ENCODE measurements around the gene SFMBT1. TPM values are rescaled to one million over a fixed set of nuclear protein-coding genes. Genes with fewer than 3 reads are reported as not detected.

Gene SFMBT1
- total and polyA plus RNA-seq, 2 of the 8 experiments (the other 6 are each of a cell fraction or from before 2014, with no cell fraction given), result 8.1 to 16.8 TPM

DNA sequence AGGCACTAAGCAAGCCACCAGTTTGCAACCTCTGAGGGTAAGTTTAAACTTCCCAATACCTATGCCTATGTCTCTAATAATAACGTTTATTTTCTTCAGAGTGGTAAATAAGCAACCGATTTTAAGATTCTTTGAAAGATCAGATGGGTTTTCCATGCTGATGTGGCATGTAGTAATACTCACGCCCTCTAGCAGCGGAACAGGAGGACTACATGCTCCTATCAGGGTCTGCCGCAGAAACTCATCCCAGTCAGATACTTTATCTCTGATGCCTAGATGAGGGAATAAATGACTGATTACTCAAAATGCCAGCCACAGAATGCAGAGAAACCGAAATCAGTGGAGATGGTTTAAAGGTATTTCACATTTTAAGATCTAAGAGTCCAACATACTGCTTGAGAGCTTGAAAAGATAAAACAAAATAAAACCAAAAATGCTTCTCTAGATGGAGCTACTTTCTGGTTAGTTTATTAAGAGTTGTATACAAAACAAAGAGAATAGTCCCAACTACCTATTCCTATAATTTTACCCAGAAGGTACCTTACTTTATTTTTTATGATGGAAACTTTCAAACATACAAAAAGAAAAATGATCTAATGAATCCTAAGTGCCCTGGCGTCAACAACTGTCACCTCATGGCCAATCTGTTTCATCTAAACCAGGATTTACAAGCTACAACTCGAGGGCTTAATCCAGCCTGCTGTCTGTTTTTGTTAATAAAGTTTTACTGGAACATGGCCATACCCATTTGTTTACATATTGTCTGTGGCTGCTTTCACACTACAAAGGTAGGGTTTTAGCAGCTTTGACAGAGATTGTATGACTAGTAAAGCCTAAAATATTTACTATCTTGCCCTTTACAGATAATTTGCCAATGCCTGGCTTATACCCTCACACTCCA is 111.0 kb downstream of the SFMBT1 start:
- H4K8ac ChIP-seq (ENCODE audit: extremely low read depth, insufficient read depth, low read length), result no peak overlapping the region
- no peak overlapping the region for H2AK5ac ChIP-seq (ENCODE audit: low read depth, low read length)
- ChIA-PET POLR2A (ENCODE audit: partially characterized antibody) (no interaction called here), CTCF (ENCODE audit: partially characterized antibody) (interaction anchor here (0.6 to 2.8 kb wide), 38 partner anchors 8 to 142 kb away, joined by 3 to 27 read pairs (median 3); no protein-coding TSS in a partner anchor)
- no peak overlapping the region for H3K56ac ChIP-seq (replicated peaks; ENCODE audit: insufficient read length, low read depth, low read length)
- no peaks in the 10 kb centered on the region for H3K79me1 ChIP-seq (ENCODE audit: low read depth, low read length)
- no peak overlapping the region for H2BK15ac ChIP-seq (ENCODE audit: low read length)
- no peaks in the 10 kb centered on the region for H3K4me1 ChIP-seq (replicated peaks in 1 of 4; ENCODE audit: control insufficient read depth in 3 of 4, insufficient read depth in 4 of 4, low read length in 3 of 4)
- TF ChIP-seq POLR2AphosphoS5 (IDR thresholded peaks at IDR 0.05; ENCODE audit: low read depth, low read length) (no peak), RAD21 (IDR thresholded peaks at IDR 0.05 in 1 of 2, conservative IDR thresholded peaks at IDR 0.05 in 1 of 2; ENCODE audit: low read depth in 2 of 2, low read length in 2 of 2) (peak; percentile 51 to 59)
- TF ChIP-seq, protein P1, sequence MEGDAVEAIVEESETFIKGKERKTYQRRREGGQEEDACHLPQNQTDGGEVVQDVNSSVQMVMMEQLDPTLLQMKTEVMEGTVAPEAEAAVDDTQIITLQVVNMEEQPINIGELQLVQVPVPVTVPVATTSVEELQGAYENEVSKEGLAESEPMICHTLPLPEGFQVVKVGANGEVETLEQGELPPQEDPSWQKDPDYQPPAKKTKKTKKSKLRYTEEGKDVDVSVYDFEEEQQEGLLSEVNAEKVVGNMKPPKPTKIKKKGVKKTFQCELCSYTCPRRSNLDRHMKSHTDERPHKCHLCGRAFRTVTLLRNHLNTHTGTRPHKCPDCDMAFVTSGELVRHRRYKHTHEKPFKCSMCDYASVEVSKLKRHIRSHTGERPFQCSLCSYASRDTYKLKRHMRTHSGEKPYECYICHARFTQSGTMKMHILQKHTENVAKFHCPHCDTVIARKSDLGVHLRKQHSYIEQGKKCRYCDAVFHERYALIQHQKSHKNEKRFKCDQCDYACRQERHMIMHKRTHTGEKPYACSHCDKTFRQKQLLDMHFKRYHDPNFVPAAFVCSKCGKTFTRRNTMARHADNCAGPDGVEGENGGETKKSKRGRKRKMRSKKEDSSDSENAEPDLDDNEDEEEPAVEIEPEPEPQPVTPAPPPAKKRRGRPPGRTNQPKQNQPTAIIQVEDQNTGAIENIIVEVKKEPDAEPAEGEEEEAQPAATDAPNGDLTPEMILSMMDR (IDR thresholded peaks at IDR 0.05; ENCODE audit: control extremely low read depth in 1 of 3, insufficient read depth in 1 of 3, low read depth in 1 of 3, low read length in 3 of 3), result peak; percentile 55 to 84 (median 64)
- no peaks in the 10 kb centered on the region for H3K23me2 ChIP-seq (ENCODE audit: low read depth, low read length)
- H3K14ac ChIP-seq (ENCODE audit: insufficient read length), result no peak overlapping the region
- no peak overlapping the region for H2BK12ac ChIP-seq (ENCODE audit: low read depth, low read length)
- H3K36me3 ChIP-seq (ENCODE audit: control insufficient read depth in 2 of 4, insufficient read depth in 4 of 4, low read length in 3 of 4), result no peaks in the 10 kb centered on the region
- no peaks in the 10 kb centered on the region for H4K20me1 ChIP-seq (replicated peaks in 1 of 2; ENCODE audit: control insufficient read depth in 1 of 2, insufficient read depth in 2 of 2, low read length in 2 of 2)
- no peak overlapping the region for H2BK20ac ChIP-seq (ENCODE audit: low read length)
- no peak overlapping the region for H3K9ac ChIP-seq (replicated peaks in 1 of 4; ENCODE audit: extremely low read depth in 1 of 4, low read depth in 3 of 4, low read length in 3 of 4)
- no peaks in the 10 kb centered on the region for H3K27me3 ChIP-seq (replicated peaks in 1 of 4; ENCODE audit: control insufficient read depth in 3 of 4, extremely low read depth in 1 of 4, insufficient read depth in 3 of 4, low read length in 3 of 4)
- H2BK120ac ChIP-seq (replicated peaks; ENCODE audit: low read depth, low read length), result no peak overlapping the region
- 45% methylated on average over 8 of the region's 8 CpGs; no CpG with 5 or more reads in 1 of the 2 experiments for WGBS, 2 experiments (ENCODE audit: extremely low coverage in 1 of 2, insufficient coverage in 1 of 2, insufficient read length in 1 of 2, insufficient replicate concordance in 2 of 2, low coverage in 1 of 2, low lambda C conversion rate in 2 of 2, missing lambda C conversion rate in 1 of 2)
- H3K27ac ChIP-seq (ENCODE audit: low read depth, low read length), result no peak overlapping the region
- no peaks in the 10 kb centered on the region for H3K9me3 ChIP-seq (ENCODE audit: insufficient read depth in 2 of 2, low read depth in 1 of 2, low read length in 1 of 2)
- no peaks in the 10 kb centered on the region for H3K79me2 ChIP-seq (ENCODE audit: control insufficient read depth in 1 of 2, insufficient read depth in 2 of 2, low read length in 2 of 2)
- H3K4ac ChIP-seq (replicated peaks; ENCODE audit: insufficient read length, low read depth, low read length), result no peak overlapping the region
- H4K5ac ChIP-seq (ENCODE audit: insufficient read length, low read depth, low read length), result no peak overlapping the region
- H4K91ac ChIP-seq (replicated peaks; ENCODE audit: insufficient read length, low read length), result no peak overlapping the region
- no peak overlapping the region for H3K23ac ChIP-seq (ENCODE audit: insufficient read length)
- no peak overlapping the region for H2AFZ ChIP-seq (ENCODE audit: low read length)
- no peak overlapping the region for H3K4me2 ChIP-seq (ENCODE audit: insufficient read depth in 1 of 2, low read depth in 2 of 2, low read length in 2 of 2)
- peak; percentile 90 for FAIRE-seq
- H3K18ac ChIP-seq (ENCODE audit: extremely low read depth, low read length), result no peak overlapping the region
- peak in 1 of 2 experiments; percentile 1 for DNase-seq (ENCODE audit: low read depth in 1 of 2, low spot score in 2 of 2)
- H2BK5ac ChIP-seq (ENCODE audit: low read depth, low read length), result no peak overlapping the region
- H3K4me3 ChIP-seq (ENCODE audit: extremely low read depth in 1 of 4, insufficient read depth in 2 of 4, low read depth in 3 of 4, low read length in 4 of 4), result no peak overlapping the region
